BLaER1 (cell line): Measurements from ENCODE around the gene ETAA1.

Source experiments
- H3K27ac ChIP-seq: shearing (Covaris generic); formaldehyde crosslinking; 2 replicates; pipeline ENCODE4 v1.8.1; 2022
- H3K27me3 ChIP-seq: shearing (Covaris generic); formaldehyde crosslinking; 2 replicates; pipeline ENCODE4 v1.8.1; 2022
- H3K36me3 ChIP-seq: shearing (Covaris generic); formaldehyde crosslinking; 2 replicates; pipeline ENCODE4 v1.8.1; 2022
- H3K4me1 ChIP-seq: shearing (Covaris generic); formaldehyde crosslinking; 2 replicates; pipeline ENCODE4 v1.8.1; 2022
- H3K4me2 ChIP-seq: shearing (Covaris generic); formaldehyde crosslinking; 2 replicates; pipeline ENCODE4 v1.8.1; 2022
- H3K4me3 ChIP-seq: shearing (Covaris generic); formaldehyde crosslinking; 2 replicates; pipeline ENCODE4 v1.8.1; 2022
- H3K9ac ChIP-seq: shearing (Covaris generic); formaldehyde crosslinking; 2 replicates; pipeline ENCODE4 v1.8.1; 2022
- H3K9me3 ChIP-seq: shearing (Covaris generic); formaldehyde crosslinking; 2 replicates; pipeline ENCODE4 v1.8.1; 2022
- H4K20me1 ChIP-seq: shearing (Covaris generic); formaldehyde crosslinking; 2 replicates; pipeline ENCODE4 v1.8.1; 2022
- Cebpa-rat ChIP-seq: shearing (Covaris generic); IDR thresholded peaks from 2 replicates; pipeline ENCODE4 v1.8.1; 2022

Gene ETAA1

GRCh38 chr2:67436221-67436620, 39.1 kb downstream of the ETAA1 start:
- Histone ChIP-seq H3K27ac (no peak overlapping the region), H3K9me3 (peaks cover 6% of the 10 kb centered on the region), H3K4me2 (no peak overlapping the region), H3K9ac (no peak overlapping the region), H3K27me3 (no peaks in the 10 kb centered on the region), H3K4me3 (no peak overlapping the region), H4K20me1 (no peaks in the 10 kb centered on the region), H3K36me3 (no peaks in the 10 kb centered on the region), H3K4me1 (no peaks in the 10 kb centered on the region)
- TF ChIP-seq Cebpa-rat = no peak

- Histone ChIP-seq H3K36me3 (no peaks in the 10 kb centered on the region), H3K27ac (no peak overlapping the region), H3K27me3 (no peaks in the 10 kb centered on the region), H3K9ac (no peak overlapping the region), H3K4me2 (no peak overlapping the region), H3K4me1 (peaks cover 4% of the 10 kb centered on the region; the same call in 1 of the 2 replicates), H3K4me3 (no peak overlapping the region), H4K20me1 (no peaks in the 10 kb centered on the region), H3K9me3 (peaks cover 1% of the 10 kb centered on the region)
- no peak for TF ChIP-seq Cebpa-rat
Observed at GRCh38 chr2:67437114-67437513, 40.0 kb downstream of the ETAA1 start.

DNA sequence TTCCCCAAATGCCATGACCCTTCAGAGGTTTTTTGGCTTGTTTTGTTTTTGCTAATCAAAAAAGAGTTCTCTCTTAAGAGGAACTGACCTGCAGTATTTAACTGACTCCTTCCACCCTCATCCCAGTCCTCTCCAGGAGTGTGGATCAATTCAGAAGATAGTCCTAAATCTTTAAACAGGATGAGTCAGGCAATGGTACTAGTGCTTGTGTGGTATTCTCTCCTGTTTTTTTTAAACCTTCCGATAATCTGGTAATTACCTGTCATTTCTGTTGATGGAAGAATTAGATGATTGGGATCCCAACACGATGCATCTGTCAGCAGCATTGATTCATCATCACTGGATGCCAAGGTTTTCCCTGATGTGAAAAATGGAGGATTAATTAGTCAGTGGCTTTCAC, 41.2 kb downstream of the ETAA1 start:
- H4K20me1 ChIP-seq = no peaks in the 10 kb centered on the region
- no peaks in the 10 kb centered on the region for H3K27me3 ChIP-seq
- H3K27ac ChIP-seq = no peak overlapping the region
- no peaks in the 10 kb centered on the region for H3K36me3 ChIP-seq
- peaks cover 4% of the 10 kb centered on the region; the same call in 1 of the 2 replicates for H3K4me1 ChIP-seq
- no peak overlapping the region for H3K4me3 ChIP-seq
- H3K4me2 ChIP-seq = no peak overlapping the region
- TF ChIP-seq Cebpa-rat = no peak
- H3K9me3 ChIP-seq = no peaks in the 10 kb centered on the region
- no peak overlapping the region for H3K9ac ChIP-seq

DNA sequence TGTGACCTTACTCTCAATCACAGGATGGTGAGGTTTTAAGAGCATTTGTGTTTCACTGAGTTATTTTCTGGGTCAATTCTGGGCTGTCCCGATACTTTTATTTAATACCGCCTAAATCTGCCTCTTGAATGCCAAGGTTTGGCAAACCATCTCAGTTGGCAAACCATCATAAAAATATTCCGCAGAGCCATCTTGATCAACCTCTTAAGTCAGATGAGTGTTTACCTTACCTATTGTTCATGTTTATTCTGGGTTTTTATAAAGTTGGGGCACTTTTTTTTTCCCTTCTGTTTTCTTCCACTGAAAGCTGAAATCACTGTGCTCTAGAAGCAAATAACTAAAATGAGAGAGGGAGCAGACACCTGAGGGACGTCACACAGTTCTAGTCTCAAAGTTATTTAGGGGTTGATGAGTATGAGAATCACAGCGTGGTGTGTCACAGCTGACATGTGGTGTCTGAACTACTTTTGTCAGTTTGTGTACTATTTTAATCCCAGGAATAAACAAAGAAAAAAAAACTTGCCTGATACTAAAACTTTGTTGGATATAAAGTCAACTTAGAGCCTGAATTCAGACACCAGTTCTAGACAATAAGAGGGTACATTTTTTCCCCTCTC, 48.6 kb downstream of the ETAA1 start:
- no peak overlapping the region for H3K9ac ChIP-seq
- peaks cover 4% of the 10 kb centered on the region; the same call in 1 of the 2 replicates for H3K4me1 ChIP-seq
- no peak overlapping the region for H3K4me3 ChIP-seq
- H3K4me2 ChIP-seq = no peak overlapping the region
- H4K20me1 ChIP-seq = no peaks in the 10 kb centered on the region
- H3K36me3 ChIP-seq = no peaks in the 10 kb centered on the region
- no peak overlapping the region for H3K27ac ChIP-seq
- TF ChIP-seq Cebpa-rat = no peak
- H3K27me3 ChIP-seq = no peaks in the 10 kb centered on the region
- H3K9me3 ChIP-seq = no peaks in the 10 kb centered on the region

- Histone ChIP-seq H3K27me3 (no peaks in the 10 kb centered on the region), H3K4me3 (no peak overlapping the region), H3K9ac (no peak overlapping the region), H3K4me2 (no peak overlapping the region), H3K27ac (no peak overlapping the region), H3K36me3 (no peaks in the 10 kb centered on the region), H3K4me1 (peaks cover 3% of the 10 kb centered on the region; the same call in 1 of the 2 replicates), H4K20me1 (no peaks in the 10 kb centered on the region), H3K9me3 (no peaks in the 10 kb centered on the region)
- no peak for TF ChIP-seq Cebpa-rat
Observed at GRCh38 chr2:67446491-67446911, 49.4 kb downstream of the ETAA1 start.

DNA sequence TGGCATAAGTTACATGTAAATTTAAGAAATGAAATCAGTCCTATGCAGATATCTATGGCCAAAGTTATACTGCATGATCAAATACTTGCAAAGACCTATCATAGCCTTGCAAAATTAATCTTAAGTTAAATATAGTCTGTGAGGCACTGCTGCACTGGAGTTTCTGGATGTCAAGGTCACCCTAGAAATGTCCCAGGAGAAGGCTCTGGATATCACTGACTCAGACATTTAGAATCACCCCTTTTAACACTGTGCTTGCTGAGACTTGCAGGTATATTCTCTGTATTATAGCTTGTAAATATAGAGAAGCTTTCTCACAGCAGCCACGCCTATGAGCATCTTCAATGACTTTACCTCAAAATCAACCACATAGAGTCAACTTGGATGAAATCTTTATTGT, 51.5 kb downstream of the ETAA1 start:
- Histone ChIP-seq H3K27me3 (no peaks in the 10 kb centered on the region), H4K20me1 (no peaks in the 10 kb centered on the region), H3K4me2 (no peak overlapping the region), H3K4me1 (no peaks in the 10 kb centered on the region), H3K9ac (no peak overlapping the region), H3K9me3 (no peaks in the 10 kb centered on the region), H3K27ac (no peak overlapping the region), H3K36me3 (no peaks in the 10 kb centered on the region), H3K4me3 (no peak overlapping the region)
- TF ChIP-seq Cebpa-rat = no peak

DNA sequence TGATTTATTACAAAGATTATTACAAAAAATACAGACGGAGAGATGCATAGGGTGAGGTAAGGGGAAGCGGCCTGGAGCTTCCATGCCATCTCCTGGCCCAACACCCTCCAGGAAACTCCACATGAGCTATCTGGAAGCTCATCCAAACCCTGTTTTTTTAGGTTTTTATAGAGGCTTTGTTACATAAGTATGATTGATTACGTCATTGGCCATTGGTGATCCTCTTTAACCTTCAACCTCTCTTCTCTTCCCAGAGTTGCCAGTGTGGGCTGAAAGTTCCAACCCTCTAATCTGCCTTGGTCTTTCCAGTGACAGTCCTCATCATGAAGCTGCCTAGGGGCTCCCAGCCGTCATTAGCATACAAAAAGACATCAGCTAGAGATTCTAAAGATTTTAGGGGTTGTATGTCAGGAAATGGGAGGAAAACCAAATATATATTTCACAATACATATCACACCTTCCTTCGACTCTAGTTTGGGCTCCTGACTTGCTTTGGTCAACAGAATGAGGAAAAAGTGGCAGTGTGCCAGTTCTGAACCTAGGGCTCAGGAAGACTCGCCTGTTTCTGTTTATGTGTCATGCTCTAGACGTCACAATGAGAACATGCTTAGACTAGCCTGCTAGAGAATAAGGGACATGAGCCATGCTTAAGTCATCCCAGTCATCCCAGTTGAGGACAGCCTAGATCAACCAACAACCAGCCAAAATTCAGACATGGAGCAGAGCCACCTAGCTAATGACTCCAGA, 54.1 kb downstream of the ETAA1 start:
- H3K27ac ChIP-seq = no peak overlapping the region
- no peaks in the 10 kb centered on the region for H4K20me1 ChIP-seq
- no peaks in the 10 kb centered on the region for H3K9me3 ChIP-seq
- H3K27me3 ChIP-seq = no peaks in the 10 kb centered on the region
- H3K9ac ChIP-seq = no peak overlapping the region
- no peaks in the 10 kb centered on the region for H3K36me3 ChIP-seq
- no peak overlapping the region for H3K4me2 ChIP-seq
- no peak overlapping the region for H3K4me3 ChIP-seq
- TF ChIP-seq Cebpa-rat = no peak
- no peaks in the 10 kb centered on the region for H3K4me1 ChIP-seq

GRCh38 chr2:67453310-67453709, 56.2 kb downstream of the ETAA1 start:
- Histone ChIP-seq H3K4me2 (no peak overlapping the region), H4K20me1 (no peaks in the 10 kb centered on the region), H3K4me1 (no peaks in the 10 kb centered on the region), H3K36me3 (no peaks in the 10 kb centered on the region), H3K9me3 (no peaks in the 10 kb centered on the region), H3K4me3 (no peak overlapping the region), H3K9ac (no peak overlapping the region), H3K27ac (no peak overlapping the region), H3K27me3 (no peaks in the 10 kb centered on the region)
- no peak for TF ChIP-seq Cebpa-rat

DNA sequence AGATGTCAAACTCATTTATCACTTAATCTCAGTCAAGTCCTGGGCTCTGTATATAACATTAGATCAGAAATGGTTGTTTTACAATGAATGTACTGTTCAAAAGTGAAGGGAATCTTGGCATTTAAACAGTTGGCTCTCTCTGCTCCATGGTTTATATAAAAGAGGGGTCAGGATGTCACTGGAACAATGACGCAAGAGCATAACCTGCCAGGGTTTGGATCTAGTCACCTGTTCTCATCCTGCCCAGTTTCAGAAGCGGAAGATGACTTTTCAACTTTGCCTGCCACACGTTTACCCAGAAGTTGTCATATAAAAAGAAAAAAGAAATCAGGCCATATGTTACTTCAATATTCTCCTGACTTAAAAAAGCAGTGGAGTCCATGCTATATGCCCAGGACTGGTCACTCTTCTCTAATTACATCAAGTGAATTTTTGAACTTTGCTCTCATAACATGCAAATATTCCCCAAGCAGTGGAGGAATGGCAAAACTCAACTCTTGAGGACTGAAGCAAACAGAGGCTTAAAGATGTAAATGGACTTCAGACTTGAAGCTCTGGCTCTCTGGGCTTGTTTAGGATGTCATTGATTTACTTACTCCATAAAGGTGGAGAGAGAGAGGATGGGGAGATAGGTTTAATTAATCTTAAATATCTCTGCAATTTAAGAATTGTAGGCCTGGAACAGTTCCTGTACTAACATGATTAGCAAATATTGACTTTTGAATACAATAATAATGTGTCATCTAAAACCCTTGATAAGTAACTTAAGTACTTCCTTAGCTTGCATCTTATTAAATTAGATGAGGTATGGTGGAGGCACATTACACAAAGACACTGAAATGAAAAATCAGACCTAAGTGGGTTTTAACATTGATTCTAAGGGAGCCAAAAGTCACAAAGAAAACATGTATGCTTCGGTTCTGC, 58.3 kb downstream of the ETAA1 start:
- Histone ChIP-seq H4K20me1 (no peaks in the 10 kb centered on the region), H3K4me3 (no peak overlapping the region), H3K27me3 (no peaks in the 10 kb centered on the region), H3K27ac (no peak overlapping the region), H3K9ac (no peak overlapping the region), H3K36me3 (no peaks in the 10 kb centered on the region), H3K9me3 (no peaks in the 10 kb centered on the region), H3K4me2 (no peak overlapping the region), H3K4me1 (no peaks in the 10 kb centered on the region)
- no peak for TF ChIP-seq Cebpa-rat

GRCh38 chr2:67456428-67456827, 59.3 kb downstream of the ETAA1 start:
- Histone ChIP-seq H4K20me1 (no peaks in the 10 kb centered on the region), H3K4me2 (no peak overlapping the region), H3K9ac (no peak overlapping the region), H3K4me1 (no peaks in the 10 kb centered on the region), H3K27me3 (no peaks in the 10 kb centered on the region), H3K4me3 (no peak overlapping the region), H3K36me3 (no peaks in the 10 kb centered on the region), H3K27ac (no peak overlapping the region), H3K9me3 (no peaks in the 10 kb centered on the region)
- TF ChIP-seq Cebpa-rat = no peak
